LNCAP (cell line): ENCODE measurements around the gene MBD3L2.

ENCODE experiments used
- TF ChIP-seq, protein P1 (sequence below): fragments of 450-650 bp; IDR thresholded peaks from 2 replicates; pipeline ENCODE4 v1.5.1; 2017; ENCODE audit warnings: mild to moderate bottlenecking

MBD3L2 gene

GRCh38 chr19:7074705-7075282, 25.7 kb downstream of the MBD3L2 start:
- TF ChIP-seq, protein P1, sequence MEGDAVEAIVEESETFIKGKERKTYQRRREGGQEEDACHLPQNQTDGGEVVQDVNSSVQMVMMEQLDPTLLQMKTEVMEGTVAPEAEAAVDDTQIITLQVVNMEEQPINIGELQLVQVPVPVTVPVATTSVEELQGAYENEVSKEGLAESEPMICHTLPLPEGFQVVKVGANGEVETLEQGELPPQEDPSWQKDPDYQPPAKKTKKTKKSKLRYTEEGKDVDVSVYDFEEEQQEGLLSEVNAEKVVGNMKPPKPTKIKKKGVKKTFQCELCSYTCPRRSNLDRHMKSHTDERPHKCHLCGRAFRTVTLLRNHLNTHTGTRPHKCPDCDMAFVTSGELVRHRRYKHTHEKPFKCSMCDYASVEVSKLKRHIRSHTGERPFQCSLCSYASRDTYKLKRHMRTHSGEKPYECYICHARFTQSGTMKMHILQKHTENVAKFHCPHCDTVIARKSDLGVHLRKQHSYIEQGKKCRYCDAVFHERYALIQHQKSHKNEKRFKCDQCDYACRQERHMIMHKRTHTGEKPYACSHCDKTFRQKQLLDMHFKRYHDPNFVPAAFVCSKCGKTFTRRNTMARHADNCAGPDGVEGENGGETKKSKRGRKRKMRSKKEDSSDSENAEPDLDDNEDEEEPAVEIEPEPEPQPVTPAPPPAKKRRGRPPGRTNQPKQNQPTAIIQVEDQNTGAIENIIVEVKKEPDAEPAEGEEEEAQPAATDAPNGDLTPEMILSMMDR: no peak

DNA sequence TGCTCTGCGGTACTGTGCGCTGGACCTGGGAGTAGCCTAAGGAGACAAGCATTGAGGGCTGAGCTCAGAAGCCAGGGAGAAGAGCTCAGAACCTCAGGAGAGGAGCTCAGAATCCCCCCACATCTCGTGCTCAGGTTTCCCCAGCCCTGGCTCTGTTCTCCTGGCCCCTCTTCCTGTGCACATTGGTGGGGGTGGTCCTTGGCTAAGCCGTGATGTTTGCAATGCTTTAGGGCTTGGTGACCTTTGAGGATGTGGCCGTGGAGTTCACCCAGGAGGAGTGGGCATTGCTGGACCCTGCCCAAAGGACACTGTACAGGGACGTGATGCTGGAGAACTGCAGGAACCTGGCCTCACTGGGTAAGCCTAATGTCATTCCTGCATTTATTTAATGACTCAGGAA, 27.0 kb downstream of the MBD3L2 start:
- TF ChIP-seq, protein P1: no peak

- TF ChIP-seq, protein P1: no peak
Measured at GRCh38 chr19:7078008-7078407, 28.9 kb downstream of the MBD3L2 start.

- TF ChIP-seq, protein P1: no peak
Measured at GRCh38 chr19:7083076-7083956, 34.2 kb downstream of the MBD3L2 start.

DNA sequence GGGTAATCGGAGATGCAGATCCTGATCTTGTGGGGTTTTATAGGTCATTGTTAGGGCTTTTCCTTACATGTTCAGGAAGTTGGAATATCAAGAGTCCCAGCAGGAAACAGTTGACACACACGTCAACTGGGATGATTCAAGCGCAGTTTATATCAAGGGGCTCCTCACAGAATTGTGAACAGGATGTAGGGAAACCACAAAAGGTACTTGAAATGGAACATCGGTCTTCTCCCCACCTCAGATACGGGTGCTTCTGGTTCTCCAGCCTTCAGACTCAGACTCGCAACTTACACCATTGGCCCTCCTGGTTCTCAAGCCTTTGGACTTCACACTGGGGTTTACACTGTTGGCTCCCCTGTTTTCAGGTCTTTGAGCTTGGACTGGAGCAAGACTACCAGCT, 39.9 kb downstream of the MBD3L2 start:
- TF ChIP-seq, protein P1: no peak

DNA sequence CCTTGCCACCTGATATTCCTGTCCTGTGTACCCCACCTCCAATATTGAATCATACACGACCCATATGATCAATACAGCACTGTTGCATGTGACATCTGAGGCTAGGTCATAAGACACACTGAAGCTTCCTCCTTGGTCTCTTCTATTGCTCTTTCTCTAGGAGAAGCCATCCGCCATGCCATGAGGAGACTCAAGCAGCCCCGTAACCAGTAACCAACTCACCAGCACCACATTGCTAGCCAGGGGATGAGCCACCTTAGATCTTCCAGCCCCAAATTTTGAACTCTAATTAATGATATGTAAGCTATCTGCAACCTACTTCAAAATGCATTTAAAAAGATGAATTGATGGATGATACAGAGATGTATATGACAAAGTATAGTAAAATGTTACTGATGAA, 49.0 kb downstream of the MBD3L2 start:
- TF ChIP-seq, protein P1: no peak

DNA sequence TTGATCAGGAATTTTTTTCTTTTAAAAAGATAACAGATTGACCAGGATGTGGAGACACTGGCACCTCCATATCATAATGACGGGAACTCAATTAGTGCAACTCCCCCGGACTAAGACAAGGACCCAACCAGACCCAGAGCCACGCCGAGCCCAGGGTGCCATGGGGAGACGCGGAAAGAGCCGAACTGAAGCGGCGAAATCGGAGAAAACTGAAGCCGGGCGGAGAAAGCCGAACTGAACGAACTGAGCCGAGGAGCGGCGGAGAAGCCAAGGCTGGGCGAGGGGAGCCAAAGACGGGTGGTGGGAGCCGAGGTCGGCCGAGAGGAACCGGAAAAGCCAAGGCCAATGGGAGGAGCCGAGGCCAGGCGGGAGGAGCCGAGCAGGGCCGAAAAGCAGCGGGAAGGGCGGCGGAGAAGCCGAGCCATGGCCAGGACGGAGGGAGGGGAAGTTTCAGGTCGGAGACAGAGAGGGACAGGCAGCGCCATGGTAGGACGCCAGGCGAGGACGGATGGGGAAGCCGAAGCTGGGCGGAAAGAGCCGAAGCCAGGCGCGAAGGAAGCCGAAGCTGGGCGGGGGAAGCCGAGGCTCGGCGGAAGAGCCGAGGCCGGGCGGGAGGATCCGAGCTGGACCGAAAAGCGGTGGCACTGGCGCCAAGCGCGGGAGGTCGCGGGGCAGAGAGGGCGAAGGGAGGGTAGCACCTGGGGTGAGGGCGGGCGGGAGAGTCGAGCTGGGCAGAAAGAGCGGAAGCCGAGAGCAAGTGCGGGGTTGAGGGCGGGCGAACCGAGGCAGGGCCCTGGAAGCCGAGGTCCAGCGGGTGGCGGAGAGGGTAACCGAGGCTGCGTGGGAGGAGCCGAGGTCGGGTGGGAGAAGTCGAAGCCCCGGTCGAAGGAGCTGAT, 49.8 kb downstream of the MBD3L2 start:
- TF ChIP-seq, protein P1: no peak
